ENCODE measurements around the gene ZNF423.

The ZNF423 gene

GRCh38 chr16:49491771-49492761 lies 363.8 kb downstream of the ZNF423 start:
- DNase-seq (ENCODE audit: low spot score), result no peak

- no peak for DNase-seq (ENCODE audit: low spot score)
Measured at GRCh38 chr16:49491106-49491670, 364.7 kb downstream of the ZNF423 start.

DNA sequence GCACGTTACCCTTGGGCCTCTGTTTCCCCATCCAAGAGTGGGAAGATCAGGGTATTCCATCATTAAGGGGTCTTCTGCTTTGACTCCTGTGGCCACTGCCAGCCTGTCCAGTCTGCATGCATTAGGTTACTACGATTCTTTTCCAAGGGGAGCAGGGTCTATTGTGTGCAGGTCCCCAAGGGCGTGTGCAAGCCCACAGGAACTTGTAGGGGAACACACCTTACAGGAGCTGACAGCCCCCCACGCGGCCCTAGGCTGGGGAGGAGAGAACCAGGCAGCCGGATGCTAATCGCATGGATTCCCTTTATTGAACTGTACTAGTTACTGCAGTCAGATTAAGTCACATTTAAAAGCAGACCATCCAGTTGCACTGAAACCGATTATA lies 365.6 kb downstream of the ZNF423 start:
- DNase-seq (ENCODE audit: low spot score), result no peak

DNA sequence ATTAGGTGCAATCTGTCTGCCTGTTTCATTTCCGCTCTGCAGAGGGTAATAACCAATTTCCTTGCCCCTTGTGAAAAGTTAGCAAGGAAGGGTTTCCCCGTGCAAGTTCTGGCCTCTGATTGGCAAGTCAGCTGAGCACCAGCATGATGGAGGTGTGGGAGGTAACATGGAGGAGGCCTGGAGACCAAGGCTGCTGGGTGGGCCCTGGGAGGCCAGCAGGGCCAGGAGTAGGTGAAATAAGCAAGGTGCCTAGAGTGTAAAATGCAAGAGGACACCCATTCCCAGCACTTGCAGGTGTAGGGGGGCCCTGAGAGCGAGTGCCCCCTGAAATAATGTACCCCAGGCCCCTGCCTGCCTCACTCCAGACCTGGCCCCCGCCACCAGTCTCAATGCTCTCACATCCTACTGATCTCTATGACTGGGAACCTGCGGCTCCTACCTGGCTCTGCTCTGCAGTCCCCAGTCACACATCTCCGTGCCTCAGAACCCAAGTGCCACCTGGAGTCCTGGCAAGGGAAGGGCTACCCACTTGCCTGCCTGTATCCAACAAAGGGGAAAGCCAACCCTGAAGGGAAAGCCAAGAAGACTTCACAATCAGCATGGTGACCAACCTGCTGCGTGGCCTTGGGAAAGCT lies 366.1 kb downstream of the ZNF423 start:
- DNase-seq (ENCODE audit: low spot score), result no peak

DNA sequence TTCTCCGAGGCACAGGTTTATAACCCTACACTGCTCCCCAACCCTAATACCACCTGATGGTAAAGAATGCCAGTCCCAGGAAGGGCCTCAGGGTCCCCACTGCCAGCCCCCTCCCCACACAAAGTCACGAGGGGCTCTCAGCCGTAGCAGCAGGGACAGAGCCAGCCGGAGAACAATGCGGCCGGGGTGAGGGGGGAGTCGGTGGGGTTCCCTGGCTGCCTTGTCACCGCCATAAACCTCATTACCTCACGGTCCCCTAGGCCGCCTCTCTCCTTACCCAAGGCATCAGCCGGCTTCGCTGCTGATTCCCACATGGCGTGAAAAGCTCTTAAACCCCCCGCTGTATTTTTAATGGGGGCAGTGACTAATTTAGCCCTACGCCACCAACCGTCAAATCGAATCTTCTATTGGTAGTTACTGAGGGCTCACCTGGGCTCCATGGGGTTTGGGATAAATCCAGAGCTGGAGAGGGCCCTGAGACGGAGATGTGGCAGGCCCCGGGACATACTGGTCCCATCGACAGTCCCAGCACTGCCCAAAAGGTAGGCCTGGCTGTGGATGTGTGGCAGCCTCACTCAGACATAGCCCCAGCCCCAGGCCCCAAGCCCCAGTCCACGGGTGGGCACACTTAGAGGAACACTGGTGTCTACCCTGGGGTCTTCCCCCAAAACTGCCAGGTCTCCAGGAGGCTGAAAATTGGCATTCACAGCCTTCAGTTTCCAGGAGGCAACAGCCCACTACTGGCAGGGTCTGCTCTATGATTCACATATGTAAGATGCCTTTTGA lies 367.0 kb downstream of the ZNF423 start:
- DNase-seq (ENCODE audit: low spot score), result no peak

- no peak for DNase-seq (ENCODE audit: low spot score)
Measured at GRCh38 chr16:49488336-49488735, 367.6 kb downstream of the ZNF423 start.

- DNase-seq (ENCODE audit: low spot score), result no peak
Measured at GRCh38 chr16:49487746-49488145, 368.2 kb downstream of the ZNF423 start.

DNA sequence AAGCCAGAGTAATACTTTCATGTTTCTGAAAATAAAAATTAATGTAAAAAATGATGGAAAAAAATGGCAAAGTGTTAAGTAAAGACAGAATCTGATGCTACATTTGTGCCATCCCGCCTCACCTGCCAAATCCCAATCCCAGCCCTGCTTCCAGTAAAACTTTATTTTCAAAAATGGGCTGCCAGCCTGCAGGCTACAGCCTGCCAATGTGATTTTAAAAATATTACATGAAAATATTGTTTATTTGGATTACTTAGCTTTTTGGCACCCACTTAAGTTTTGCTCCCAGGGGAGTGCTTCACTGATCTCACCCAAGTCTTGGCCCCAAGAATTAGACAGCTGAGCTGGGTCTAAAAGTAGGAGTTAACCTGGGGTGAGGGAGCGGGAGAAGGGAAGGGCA lies 369.5 kb downstream of the ZNF423 start:
- DNase-seq (ENCODE audit: low spot score), result no peak

- DNase-seq (ENCODE audit: low spot score), result no peak
Measured at GRCh38 chr16:49485663-49486062, 370.2 kb downstream of the ZNF423 start.

DNA sequence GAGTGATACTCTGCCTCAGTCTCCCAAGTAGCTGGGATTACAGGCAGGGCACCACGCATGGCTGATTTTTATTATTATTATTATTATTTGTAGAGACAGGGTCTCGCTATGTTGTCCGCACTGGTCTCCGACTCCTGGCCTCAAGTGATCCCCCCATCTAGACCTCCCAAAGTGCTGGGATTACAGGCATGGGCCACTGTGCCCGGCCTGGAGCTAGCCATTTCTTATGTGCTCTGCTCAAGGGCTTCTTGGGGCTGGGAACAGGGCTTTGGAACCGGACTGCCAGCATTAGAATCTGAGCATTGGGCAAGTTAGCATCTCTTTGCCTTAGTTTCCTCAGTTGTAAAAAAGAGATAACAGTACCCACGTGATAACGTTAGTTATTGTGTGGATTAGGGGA lies 371.0 kb downstream of the ZNF423 start:
- no peak for DNase-seq (ENCODE audit: low spot score)

- DNase-seq (ENCODE audit: low spot score), result no peak
Measured at GRCh38 chr16:49484451-49484849, 371.5 kb downstream of the ZNF423 start.

GRCh38 chr16:49483651-49484450 lies 372.1 kb downstream of the ZNF423 start:
- no peak for DNase-seq (ENCODE audit: low spot score)

DNA sequence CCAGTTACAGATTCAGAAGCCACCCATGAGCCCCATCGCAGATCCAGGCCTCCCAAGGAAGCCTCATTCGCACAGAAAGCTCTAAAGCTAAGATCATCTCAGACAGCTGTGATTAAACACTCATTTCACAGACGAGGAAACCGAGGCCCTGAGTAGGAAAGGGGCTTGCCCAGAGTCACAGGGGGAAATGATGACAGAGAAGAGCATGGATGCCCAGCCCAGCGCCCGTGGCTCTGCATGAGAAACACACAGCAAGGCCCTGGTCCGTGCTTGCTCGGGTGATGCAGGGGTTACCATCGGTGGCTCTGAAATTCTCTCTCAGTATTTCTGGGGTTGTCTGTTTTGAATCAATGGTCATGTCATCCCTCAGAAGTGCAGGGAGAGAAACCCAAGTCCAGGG lies 372.7 kb downstream of the ZNF423 start:
- DNase-seq (ENCODE audit: low spot score), result no peak

GRCh38 chr16:49482690-49483089 lies 373.2 kb downstream of the ZNF423 start:
- DNase-seq (ENCODE audit: low spot score), result no peak

- DNase-seq (ENCODE audit: low spot score), result no peak
Measured at GRCh38 chr16:49478616-49479015, 377.3 kb downstream of the ZNF423 start.

DNA sequence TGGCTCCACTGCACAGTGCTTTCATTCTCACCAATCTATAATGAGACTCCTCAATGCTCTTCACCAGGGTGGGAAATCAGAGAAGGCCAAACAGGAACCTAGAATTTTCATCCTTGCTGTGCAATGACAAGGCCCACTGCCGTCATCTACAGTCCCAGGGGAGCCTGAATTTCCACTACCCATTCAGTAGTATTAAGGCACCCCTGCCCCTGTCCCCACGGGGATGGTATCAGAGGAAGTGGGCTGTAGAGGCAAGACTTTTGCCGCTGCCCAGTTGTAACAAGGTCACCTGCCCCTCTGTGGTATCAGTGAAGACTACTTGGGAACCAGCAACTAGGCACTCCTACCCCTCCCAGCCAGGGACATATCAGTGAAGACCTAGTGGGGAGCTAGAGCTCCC lies 377.8 kb downstream of the ZNF423 start:
- DNase-seq (ENCODE audit: low spot score), result no peak

GRCh38 chr16:49477250-49477895 lies 378.5 kb downstream of the ZNF423 start:
- no peak for DNase-seq (ENCODE audit: low spot score)

GRCh38 chr16:49474741-49475140 lies 381.2 kb downstream of the ZNF423 start:
- no peak for DNase-seq (ENCODE audit: low spot score)

GRCh38 chr16:49473773-49474172 lies 382.1 kb downstream of the ZNF423 start:
- DNase-seq (ENCODE audit: low spot score), result no peak

DNA sequence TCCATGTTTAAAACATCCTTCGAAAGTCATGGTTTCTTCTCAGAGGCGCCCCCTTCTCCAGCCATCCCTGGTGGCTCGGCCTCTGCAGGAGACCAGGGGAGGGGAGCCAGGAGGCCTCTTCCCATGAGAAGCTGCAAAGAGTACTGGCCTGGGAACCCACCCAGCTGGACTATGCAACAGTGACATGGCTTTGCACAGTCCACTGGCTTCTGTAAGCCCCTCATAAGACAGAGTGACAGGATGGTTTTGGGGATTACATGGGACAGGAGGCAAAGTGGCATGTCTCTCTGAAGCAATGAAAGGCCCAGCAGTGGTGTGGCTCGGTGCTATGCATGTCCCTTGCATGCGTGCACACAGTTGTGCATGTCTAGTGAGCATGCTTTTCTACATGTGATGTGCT lies 382.8 kb downstream of the ZNF423 start:
- DNase-seq (ENCODE audit: low spot score), result no peak

DNA sequence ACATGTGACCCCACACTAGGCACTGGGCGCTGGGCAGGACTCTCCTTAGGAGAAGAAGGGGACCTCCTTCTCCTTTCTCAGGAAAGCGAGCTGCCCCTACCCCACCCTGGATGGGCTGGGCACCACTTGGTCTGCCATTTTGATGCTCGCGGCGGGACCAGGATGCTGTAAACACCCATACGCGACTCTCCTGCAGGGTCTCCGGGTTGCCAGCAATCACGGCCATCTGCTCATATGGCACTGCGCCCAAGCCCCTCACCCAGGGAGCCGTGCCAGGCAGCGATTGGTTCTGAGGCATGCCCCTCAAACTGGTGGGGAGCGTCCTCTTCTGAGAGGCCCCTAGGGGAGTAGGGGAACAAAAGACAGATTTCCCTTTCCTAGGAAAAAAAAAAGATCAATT lies 383.3 kb downstream of the ZNF423 start:
- no peak for DNase-seq (ENCODE audit: low spot score)

Data from hematopoietic multipotent progenitor cell treated with erythropoietin and hydrocortisone succinate and interleukin-3 and kit ligand, for 17 days (in vitro differentiated cells).